H1 (cell line): Measurements from ENCODE around the gene DPP3. TPM values are rescaled to one million over a fixed set of nuclear protein-coding genes. Genes with fewer than 3 reads are reported as not detected.

ENCODE experiments used
- KDM4A ChIP-seq: IDR thresholded peaks from one replicate; pipeline ENCODE4 v1.7.1; 2012; ENCODE audit warnings: low read depth, mild to moderate bottlenecking, moderate library complexity, low read length, inconsistent platforms; ENCODE audit not compliant: severe bottlenecking
- RBBP5 ChIP-seq: IDR thresholded peaks from 2 replicates; pipeline ENCODE4 v1.7.1; 2012; ENCODE audit warnings: low read depth, mild to moderate bottlenecking, inconsistent platforms, low read length, moderate library complexity, borderline replicate concordance
- SRF ChIP-seq: IDR thresholded peaks from 2 replicates; pipeline ENCODE4 v1.6.1; 2011; ENCODE audit warnings: mild to moderate bottlenecking, low read depth, low read length, moderate library complexity
- TEAD4 ChIP-seq: IDR thresholded peaks from 2 replicates; pipeline ENCODE4 v1.6.1; 2012; ENCODE audit warnings: low read depth, low read length, inconsistent platforms, mixed read lengths
- YY1 ChIP-seq: IDR thresholded peaks from 2 replicates; pipeline ENCODE4 v1.6.1; 2011; ENCODE audit warnings: low read depth, mild to moderate bottlenecking, low read length
- polyA plus RNA-seq, 7 experiments: library from polyadenylated mRNA; depleted of rRNA in 3 of 7; stranded (reverse) in 5 of 7; unstranded in 2 of 7; fragments of >200 nt in 5 of 7; fragments of 200-250 nt in 2 of 7; gene quantifications; 1 replicate in 5 of 7; 2 replicates in 1 of 7; 4 replicates in 1 of 7; pipeline versions ENCODE4 v1.2.1 to v1.2.3, GENCODE V29; 2011 to 2013; ENCODE audit warnings: missing spikeins in 2 of 7, mixed read lengths in 2 of 7
- total RNA-seq: library from RNA; stranded (reverse); fragmentation: NEBNext Ultra II Directional; extraction: Animal tissue kit (Norgen Biotek cat#: 25700); gene quantifications from 2 replicates; pipeline ENCODE4 v1.2.1, GENCODE V29; 2021
- TF ChIP-seq, protein P1 (sequence below): IDR thresholded peaks from 2 replicates; pipeline ENCODE4 v1.6.1; 2012; ENCODE audit warnings: low read length, inconsistent platforms

DPP3 gene
- total and polyA plus RNA-seq, 2 of the 8 experiments (the other 6 are each of a cell fraction or from before 2014, with no cell fraction given), result 75.1 to 82.7 TPM

DNA sequence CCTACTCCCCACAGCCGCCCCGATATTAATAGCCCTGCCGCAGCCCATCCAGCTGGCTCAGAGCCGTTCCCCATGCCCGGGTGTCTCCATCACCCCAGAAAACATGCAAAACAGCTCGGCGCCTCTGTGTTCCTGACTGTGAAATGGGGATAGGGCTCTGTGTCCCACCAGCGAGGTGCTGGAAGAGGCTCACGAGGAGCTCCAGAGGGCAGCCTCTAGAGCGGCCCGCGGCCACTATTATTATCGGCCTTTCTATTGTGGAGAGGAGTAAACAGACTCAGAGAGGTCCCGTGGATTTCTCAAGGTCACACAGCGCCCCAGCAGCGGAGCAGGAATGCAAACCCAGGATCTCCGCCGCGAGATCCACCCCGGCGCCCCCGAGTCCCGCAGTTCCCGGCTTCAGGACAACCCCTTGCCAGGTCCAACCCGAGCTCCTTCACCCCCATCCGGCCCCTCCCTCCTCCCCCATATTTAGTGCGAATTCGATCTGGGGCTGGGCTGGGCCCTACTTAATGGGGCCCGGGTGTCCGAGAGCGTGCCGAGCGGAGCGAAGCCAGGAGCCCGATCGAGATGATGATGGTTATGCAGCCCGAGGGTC is 66.2 kb downstream of the DPP3 start, which contains the start of gene ACTN3 (continued):
- TF ChIP-seq, protein P1, sequence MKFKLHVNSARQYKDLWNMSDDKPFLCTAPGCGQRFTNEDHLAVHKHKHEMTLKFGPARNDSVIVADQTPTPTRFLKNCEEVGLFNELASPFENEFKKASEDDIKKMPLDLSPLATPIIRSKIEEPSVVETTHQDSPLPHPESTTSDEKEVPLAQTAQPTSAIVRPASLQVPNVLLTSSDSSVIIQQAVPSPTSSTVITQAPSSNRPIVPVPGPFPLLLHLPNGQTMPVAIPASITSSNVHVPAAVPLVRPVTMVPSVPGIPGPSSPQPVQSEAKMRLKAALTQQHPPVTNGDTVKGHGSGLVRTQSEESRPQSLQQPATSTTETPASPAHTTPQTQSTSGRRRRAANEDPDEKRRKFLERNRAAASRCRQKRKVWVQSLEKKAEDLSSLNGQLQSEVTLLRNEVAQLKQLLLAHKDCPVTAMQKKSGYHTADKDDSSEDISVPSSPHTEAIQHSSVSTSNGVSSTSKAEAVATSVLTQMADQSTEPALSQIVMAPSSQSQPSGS, result no peak; the same call in 1 of the 2 replicates
- peak; percentile 68; the same call in 1 of the 2 replicates for TF ChIP-seq RBBP5
- 0 out of 2 replicates have a peak, but pooled peaks have one; percentile 8 for TF ChIP-seq TEAD4
- peak; percentile 42; the same call in 1 of the 2 replicates for TF ChIP-seq YY1
- peak; percentile 45; the same call in 1 of the 2 replicates for TF ChIP-seq SRF
- peak; percentile 56 for TF ChIP-seq KDM4A
